LNCaP clone FGC (cell line): ENCODE results near the gene SEPTIN12.

Source experiments
- DNase-seq: peaks from one replicate; pipeline ENCODE4 v3.0.0-alpha.2; 2011; ENCODE audit warnings: low read depth
- H3K4me3 ChIP-seq: 2 replicates; pipeline ENCODE4 v1.5.1; 2011; ENCODE audit warnings: mild to moderate bottlenecking, low read depth, low read length, control low read depth
- TF ChIP-seq, protein P1 (sequence below): IDR thresholded peaks from 2 replicates; pipeline ENCODE4 v1.5.1; 2012; ENCODE audit warnings: mild to moderate bottlenecking; ENCODE audit not compliant: control insufficient read depth, insufficient read depth; ENCODE audit errors: extremely low read depth

Gene SEPTIN12

DNA sequence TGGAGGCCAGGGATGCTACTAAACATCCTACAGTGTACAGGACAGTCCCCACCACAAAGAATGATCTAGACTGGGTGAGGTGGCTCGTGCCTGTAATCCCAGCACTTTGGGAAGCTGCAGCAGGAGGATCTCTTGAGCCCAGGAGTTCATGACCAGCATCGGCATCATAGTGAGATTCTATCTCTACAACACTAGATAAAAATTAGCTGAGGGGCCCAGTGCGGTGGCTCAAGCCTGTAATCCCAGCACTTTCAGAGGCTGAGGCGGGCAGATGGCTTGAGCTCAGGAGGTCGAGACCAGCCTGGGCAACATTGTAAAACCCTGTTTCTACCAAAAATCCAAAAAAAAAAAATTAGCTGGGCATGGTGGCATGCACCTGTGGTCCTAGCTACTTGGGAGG lies 15.8 kb downstream of the SEPTIN12 start:
- no peak overlapping the region for H3K4me3 ChIP-seq
- DNase-seq, result no peak
- TF ChIP-seq, protein P1, sequence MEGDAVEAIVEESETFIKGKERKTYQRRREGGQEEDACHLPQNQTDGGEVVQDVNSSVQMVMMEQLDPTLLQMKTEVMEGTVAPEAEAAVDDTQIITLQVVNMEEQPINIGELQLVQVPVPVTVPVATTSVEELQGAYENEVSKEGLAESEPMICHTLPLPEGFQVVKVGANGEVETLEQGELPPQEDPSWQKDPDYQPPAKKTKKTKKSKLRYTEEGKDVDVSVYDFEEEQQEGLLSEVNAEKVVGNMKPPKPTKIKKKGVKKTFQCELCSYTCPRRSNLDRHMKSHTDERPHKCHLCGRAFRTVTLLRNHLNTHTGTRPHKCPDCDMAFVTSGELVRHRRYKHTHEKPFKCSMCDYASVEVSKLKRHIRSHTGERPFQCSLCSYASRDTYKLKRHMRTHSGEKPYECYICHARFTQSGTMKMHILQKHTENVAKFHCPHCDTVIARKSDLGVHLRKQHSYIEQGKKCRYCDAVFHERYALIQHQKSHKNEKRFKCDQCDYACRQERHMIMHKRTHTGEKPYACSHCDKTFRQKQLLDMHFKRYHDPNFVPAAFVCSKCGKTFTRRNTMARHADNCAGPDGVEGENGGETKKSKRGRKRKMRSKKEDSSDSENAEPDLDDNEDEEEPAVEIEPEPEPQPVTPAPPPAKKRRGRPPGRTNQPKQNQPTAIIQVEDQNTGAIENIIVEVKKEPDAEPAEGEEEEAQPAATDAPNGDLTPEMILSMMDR, result no peak

DNA sequence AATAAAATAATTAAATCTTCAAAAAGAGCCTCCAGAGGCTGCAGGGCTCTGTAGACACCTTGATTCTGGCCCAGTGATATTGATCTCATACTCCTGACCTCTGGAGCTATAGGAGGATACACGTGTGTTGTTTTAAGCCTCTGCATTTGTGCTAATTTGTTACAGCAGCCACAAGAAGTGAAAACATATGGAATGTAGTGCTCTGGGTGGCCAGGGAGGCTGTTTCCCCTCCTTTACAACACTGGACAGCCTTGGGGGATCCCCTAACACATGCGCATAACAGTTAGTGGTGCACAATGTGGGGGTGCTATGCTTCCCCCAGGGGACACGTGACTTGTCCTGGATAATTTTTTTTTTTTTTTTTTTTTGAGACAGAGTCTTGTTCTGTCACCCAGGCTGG lies 16.5 kb downstream of the SEPTIN12 start:
- no peak for DNase-seq
- H3K4me3 ChIP-seq, result no peak overlapping the region
- TF ChIP-seq, protein P1, result no peak

DNA sequence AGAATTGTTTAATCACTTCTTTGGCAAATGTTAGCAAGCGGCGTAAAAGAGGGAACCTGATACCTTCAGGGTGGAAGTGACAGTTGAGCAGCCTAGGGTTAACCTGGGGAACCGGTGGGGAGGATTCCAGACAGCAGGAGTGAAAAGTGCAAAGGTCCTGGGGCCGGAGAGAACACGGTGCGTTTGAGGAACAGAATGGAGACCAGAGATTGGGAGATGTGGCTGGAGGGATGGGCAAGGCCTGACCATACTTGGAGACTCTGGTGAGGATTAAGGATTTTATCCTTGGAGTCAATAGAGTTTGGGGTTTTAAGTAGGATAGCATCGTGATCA lies 18.9 kb downstream of the SEPTIN12 start:
- TF ChIP-seq, protein P1, result no peak
- H3K4me3 ChIP-seq, result peak overlapping the region; percentile 57
- no peak for DNase-seq

DNA sequence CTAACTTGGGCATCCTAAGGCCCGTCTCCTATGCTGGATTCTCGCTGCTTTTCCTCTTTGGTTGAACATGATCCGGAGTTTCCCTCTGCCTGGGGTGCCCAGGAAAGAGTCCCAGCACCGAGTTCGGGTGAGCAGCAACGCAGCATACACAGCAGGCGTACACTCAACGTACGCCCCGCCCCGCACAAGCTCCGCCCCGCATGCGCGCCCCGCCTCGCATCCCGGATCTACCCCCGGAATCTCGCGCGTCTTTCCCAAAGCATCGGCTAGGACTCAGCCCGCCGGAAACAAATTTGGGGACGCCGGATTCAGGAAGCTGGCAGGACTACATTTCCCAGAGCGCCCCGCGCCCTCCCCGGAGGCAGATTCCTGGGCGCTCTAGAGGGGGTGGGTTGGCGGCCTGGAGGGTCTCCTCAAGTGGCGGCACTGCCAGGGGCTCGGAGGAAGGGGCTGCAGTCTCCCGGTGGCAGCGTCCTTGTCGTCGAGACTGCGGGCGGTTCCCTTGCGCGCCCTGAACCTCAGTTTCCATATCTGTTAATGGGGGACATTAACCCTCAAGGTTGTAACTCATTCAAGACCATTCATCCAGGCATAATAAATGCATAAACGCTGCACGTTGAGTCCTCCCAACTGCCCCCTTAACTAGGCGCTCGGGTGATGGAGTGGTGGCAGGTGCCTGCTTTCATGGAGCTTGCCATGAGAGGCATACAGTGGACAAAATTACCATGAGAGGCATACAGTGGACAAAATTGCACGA lies 19.4 kb downstream of the SEPTIN12 start:
- DNase-seq, result peak; percentile 77
- TF ChIP-seq, protein P1, result no peak
- peak overlapping the region; percentile 57 for H3K4me3 ChIP-seq

DNA sequence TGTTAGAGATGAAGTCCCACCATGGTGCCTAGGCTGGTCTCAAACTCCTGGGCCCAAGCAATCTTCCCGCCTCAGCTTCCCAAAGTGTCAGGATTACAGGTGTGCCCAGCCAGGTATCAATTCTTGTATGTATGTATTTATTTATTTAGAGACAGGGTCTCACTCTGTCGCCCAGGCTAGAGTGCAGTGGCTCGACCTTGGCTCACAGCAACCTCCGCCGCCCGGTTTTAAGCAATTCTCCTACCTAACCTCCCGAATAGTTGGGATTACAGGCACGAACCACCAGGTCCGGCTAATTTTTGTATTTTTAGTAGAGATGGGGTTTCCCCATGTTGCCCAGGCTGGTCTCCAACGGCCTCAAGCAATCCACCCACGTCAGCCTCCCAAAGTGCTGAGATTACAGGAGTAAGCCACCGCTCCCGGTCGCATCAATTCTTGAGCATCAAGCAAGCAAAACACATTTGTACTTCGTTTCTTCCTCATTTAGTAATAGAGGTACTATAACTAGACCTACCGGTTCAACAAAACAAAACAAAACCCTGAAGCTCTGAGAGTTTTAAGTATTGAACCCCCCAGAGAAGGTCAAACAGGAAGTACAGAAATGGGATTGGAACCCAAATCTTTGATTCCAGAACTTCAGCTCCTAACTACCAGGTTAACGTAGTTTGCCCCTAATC lies 20.1 kb downstream of the SEPTIN12 start:
- DNase-seq, result no peak
- TF ChIP-seq, protein P1, result no peak
- peak overlapping the region; percentile 57 for H3K4me3 ChIP-seq

DNA sequence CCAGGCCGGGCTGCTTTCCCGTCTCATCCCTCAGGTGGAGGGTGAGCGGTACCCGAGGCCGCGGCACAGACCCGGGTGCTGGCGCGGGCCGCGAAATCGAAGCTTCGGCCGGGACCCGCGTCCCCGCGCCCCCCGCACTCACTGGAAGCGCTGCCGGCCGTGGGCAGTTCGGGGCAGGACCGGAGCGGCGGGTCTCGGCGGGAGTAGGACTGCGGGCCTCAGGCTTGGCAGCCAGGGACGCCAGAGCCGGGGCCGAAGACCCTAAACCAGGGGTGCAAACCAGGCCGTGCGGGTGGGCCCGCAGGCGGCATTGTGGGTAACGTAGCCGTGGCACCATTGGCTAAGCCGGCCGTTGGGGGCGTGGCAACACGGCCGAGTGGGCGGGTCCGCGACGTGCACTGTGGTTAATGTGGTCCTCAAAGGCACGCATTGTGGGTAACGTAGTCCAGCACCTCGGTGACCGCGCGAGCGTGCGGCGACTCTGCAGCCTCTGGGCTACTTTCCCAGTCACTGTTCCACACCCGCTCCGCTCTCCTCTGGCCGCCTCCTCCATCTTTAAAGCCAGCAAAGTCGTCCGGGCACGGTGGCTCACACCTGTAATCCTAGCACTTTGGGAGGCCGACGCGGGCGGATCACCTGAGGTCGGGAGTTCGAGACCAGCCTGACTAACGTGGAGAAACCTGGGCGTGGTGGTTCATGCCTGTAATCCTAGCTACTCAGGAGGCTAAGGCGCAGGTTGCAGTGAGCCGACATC lies 21.1 kb downstream of the SEPTIN12 start, which contains the start of gene ZNF500:
TSS of gene ZNF500 (minus strand) at position 288 of the 754 bp plus-strand sequence. CDS start 1,184 bp downstream, outside the sequence.
- TF ChIP-seq, protein P1, result no peak

More for the DNA sequence above, 21.1 kb downstream of the SEPTIN12 start, which contains the start of gene ZNF500:
- peak; percentile 92 for DNase-seq
- peak within 1 kb of the TSS; percentile 99 for H3K4me3 ChIP-seq
